HG03575 (cell line): ENCODE measurements around the gene SP1.

Source experiments
- ATAC-seq: cut with Tn5 transposase; IDR thresholded peaks from one replicate; pipeline ENCODE4 v1.9.1; 2021; ENCODE audit not compliant: unreplicated experiment, insufficient number of reproducible peaks, low FRiP score; ENCODE audit errors: extremely low read depth

SP1 gene

DNA sequence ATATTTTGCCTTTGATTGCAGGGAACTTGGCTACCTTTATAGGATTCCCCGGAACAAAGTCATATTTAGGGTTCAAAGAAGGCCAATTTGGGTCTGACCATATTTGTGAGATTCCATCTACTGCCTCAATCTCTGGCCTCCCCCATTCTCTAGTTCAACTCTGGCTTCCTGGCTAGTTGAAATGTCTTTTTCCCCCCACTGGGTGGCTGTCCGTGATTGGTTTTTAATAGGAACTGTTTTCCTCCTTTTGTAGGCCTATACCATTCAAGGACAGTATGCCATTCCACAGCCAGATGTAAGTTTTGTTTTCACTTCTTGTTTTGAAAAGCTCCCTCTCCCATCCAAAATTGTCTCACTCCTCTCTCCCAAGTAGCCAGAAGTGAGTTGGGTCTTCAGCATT lies 85.7 kb downstream of the SP1 start:
- no peak for ATAC-seq
